ENCODE data around the gene HCFC1R1. TPM values are rescaled to one million over a fixed set of nuclear protein-coding genes. Genes with fewer than 3 reads are reported as not detected.

The HCFC1R1 gene
- total RNA-seq, 1 experiment from 2014 or later = 20.4 TPM

DNA sequence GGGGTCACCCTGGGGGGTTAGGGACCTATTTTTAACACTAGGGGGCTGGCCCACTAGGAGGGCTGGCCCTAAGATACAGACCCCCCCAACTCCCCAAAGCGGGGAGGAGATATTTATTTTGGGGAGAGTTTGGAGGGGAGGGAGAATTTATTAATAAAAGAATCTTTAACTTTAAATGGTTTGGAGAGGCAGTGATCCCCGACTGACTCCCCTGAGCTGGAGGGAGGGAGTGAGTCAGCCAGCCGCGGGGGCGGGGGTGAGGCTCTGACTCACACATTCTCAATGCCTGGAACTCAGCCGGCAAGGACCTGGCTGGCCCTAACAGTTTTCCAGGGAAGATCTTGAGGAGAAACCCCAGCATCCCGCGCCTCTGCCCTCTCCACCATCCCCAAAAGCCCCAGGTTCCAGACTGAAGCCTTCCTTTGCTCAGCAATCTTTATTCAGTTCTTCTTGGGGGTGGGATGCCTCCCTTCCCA is 1.5 kb downstream of the HCFC1R1 start:
- CTCF ChIA-PET = interaction anchor here (0.6 to 5.1 kb wide), 8 partner anchors 9 to 104 kb away, joined by 3 to 28 read pairs (median 4); no protein-coding TSS in a partner anchor
- H3K36me3 Mint-ChIP-seq (ENCODE audit: insufficient read depth, unreplicated experiment) = peaks cover 43% of the 10 kb centered on the region

DNA sequence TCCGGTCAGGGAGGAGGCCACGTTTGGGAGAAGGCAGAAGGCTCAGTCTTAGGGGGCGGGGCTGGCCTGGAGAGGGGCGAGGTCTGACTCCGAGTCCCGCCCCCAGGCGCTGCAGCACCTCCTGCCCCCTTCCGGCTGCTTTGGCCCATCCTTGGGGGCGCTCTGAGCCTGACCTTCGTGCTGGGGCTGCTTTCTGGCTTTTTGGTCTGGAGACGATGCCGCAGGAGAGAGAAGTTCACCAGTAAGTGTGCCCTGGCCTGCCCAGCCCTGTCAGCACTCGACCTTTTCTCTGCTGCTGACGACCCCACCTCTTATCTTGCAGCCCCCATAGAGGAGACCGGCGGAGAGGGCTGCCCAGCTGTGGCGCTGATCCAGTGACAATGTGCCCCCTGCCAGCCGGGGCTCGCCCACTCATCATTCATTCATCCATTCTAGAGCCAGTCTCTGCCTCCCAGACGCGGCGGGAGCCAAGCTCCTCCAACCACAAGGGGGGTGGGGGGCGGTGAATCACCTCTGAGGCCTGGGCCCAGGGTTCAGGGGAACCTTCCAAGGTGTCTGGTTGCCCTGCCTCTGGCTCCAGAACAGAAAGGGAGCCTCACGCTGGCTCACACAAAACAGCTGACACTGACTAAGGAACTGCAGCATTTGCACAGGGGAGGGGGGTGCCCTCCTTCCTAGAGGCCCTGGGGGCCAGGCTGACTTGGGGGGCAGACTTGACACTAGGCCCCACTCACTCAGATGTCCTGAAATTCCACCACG is 2.1 kb downstream of the HCFC1R1 start:
- H3K27ac Mint-ChIP-seq (ENCODE audit: low read depth, unreplicated experiment) = peak overlapping the region; percentile 94
- ChIA-PET CTCF (interaction anchor here (0.6 to 5.1 kb wide), 8 partner anchors 10 to 981 kb away, joined by 3 to 28 read pairs (median 3); no protein-coding TSS in a partner anchor), POLR2A (interaction anchor here (0.6 to 5.0 kb wide), 24 partner anchors 9 to 696 kb away, joined by 3 to 41 read pairs (median 6); partner anchors contain the start of genes BICDL2, FLYWCH1, FLYWCH2 and KCTD5)
- TSS peak; percentile 72 for BruUV-seq (replicated peaks)
- peak; percentile 19 for TF ChIP-seq CTCF (IDR thresholded peaks at IDR 0.05; ENCODE audit: unreplicated experiment)
- H3K36me3 Mint-ChIP-seq (ENCODE audit: insufficient read depth, unreplicated experiment) = peaks cover 38% of the 10 kb centered on the region
- DNase-seq (ENCODE audit: unreplicated experiment) = peak; percentile 98
- H3K4me1 Mint-ChIP-seq (ENCODE audit: insufficient read depth, unreplicated experiment) = peaks cover 23% of the 10 kb centered on the region
- no peaks in the 10 kb centered on the region for H3K9me3 Mint-ChIP-seq (ENCODE audit: unreplicated experiment)
- no peaks in the 10 kb centered on the region for H3K27me3 Mint-ChIP-seq (ENCODE audit: insufficient read depth, unreplicated experiment)
- intact Hi-C loops (cut with micrococcal nuclease) = no loop called here
- peak overlapping the region; percentile 82 for H3K4me3 Mint-ChIP-seq (ENCODE audit: unreplicated experiment)

More for the DNA sequence above, 1.5 kb downstream of the HCFC1R1 start:
- Mint-ChIP-seq H3K27me3 (ENCODE audit: insufficient read depth, unreplicated experiment) (no peaks in the 10 kb centered on the region), H3K9me3 (ENCODE audit: unreplicated experiment) (no peaks in the 10 kb centered on the region), H3K4me3 (ENCODE audit: unreplicated experiment) (peak overlapping the region; percentile 82), H3K4me1 (ENCODE audit: insufficient read depth, unreplicated experiment) (peaks cover 23% of the 10 kb centered on the region), H3K27ac (ENCODE audit: low read depth, unreplicated experiment) (peak overlapping the region; percentile 94)
- peak; percentile 97 for DNase-seq (ENCODE audit: unreplicated experiment)
- no peak for TF ChIP-seq CTCF (IDR thresholded peaks at IDR 0.05; ENCODE audit: unreplicated experiment)
- POLR2A ChIA-PET = interaction anchor here (0.6 to 5.0 kb wide), 23 partner anchors 9 to 1265 kb away, joined by 3 to 41 read pairs (median 5); partner anchors contain the start of genes BICDL2, FLYWCH1, FLYWCH2 and KCTD5
- no TSS peak for BruUV-seq (replicated peaks)
- intact Hi-C loops (cut with micrococcal nuclease) = no loop called here

DNA sequence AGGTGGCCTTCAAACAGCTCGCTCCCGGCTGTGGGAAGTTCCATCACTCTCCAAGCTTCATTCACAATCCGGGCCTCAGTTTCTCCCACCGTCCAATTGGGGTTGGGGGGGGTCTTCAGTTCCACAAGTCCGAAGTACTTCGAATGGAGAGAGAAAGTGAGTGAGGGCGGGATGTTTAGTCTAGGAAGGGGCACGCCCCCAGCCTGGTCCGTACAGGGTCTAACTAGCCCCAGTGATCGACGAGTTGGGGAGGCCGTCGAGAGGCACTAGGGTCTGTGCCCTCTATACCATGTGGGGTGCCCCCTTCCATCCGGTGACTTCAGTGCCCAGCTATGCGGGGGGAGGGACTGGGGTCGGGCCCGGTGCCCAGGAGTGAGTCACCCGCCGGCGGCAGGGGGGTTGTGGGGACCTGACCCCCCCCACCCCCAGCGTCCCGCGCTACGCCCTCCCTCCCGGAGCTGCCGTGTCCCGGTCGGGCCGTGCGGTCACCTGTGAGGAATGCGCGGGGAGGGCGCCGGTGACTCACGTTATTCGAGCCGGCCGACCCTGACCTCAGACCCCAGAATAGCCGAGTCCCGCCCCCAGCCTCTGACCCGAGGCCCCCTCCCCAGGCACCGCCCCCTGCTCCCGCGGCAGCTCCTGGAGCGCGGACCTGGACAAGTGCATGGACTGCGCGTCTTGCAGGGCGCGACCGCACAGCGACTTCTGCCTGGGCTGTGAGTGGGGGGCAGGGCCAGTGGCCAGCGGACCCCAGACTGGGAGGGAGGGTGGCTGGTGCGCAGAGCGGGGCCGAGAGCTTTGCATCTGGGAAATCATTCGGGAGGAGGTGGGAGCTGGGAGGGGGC is 2.9 kb downstream of the HCFC1R1 start:
- peak overlapping the region; percentile 94 for H3K27ac Mint-ChIP-seq (ENCODE audit: low read depth, unreplicated experiment)
- H3K4me3 Mint-ChIP-seq (ENCODE audit: unreplicated experiment) = peak overlapping the region; percentile 82
- peaks cover 23% of the 10 kb centered on the region for H3K4me1 Mint-ChIP-seq (ENCODE audit: insufficient read depth, unreplicated experiment)
- TF ChIP-seq CTCF (IDR thresholded peaks at IDR 0.05; ENCODE audit: unreplicated experiment) = no peak
- CTCF ChIA-PET = interaction anchor here (0.6 to 5.1 kb wide), 7 partner anchors 11 to 1298 kb away, joined by 3 to 28 read pairs (median 4); no protein-coding TSS in a partner anchor
- H3K9me3 Mint-ChIP-seq (ENCODE audit: unreplicated experiment) = no peaks in the 10 kb centered on the region
- POLR2A ChIA-PET = interaction anchor here (0.5 to 5.0 kb wide), 30 partner anchors 7 to 1357 kb away, joined by 3 to 41 read pairs (median 5); partner anchors contain the start of genes BICDL2, FLYWCH1, PAQR4 and PKMYT1
- no TSS peak for BruUV-seq (replicated peaks)
- DNase-seq (ENCODE audit: unreplicated experiment) = peak; percentile 91
- H3K36me3 Mint-ChIP-seq (ENCODE audit: insufficient read depth, unreplicated experiment) = peaks cover 30% of the 10 kb centered on the region
- intact Hi-C loops (cut with micrococcal nuclease) = loop anchor here (1.0 kb wide), 2 partner anchors 17 to 38 kb away; no protein-coding TSS in a partner anchor
- no peaks in the 10 kb centered on the region for H3K27me3 Mint-ChIP-seq (ENCODE audit: insufficient read depth, unreplicated experiment)
